ENCODE results near the gene STON2.

Gene STON2

DNA sequence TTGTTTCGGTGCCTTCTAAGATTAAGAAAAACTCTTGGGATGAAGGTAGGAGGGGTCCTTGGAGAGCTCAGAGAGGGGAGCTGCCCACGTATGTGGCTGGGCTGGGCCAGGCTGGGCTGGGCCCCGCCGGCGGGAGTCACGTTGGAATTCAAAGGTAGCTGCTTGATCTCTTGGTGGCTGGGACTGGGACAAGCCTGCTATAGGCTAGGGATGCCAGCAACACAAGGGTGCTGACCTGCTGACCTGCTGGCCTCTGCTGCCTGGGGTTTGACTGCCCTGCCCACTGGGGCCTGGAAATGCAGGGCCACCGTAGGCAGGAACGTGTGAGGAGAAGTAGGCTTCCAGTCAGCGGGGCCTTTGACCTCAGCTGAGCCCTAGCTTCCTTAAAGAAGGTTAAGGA lies 126.6 kb downstream of the STON2 start:
- Mint-ChIP-seq H3K27ac (ENCODE audit: low read depth) (no peak overlapping the region), H3K4me3 (no peak overlapping the region), H3K27me3 (peaks cover 33% of the 10 kb centered on the region), H3K9me3 (no peaks in the 10 kb centered on the region), H3K36me3 (ENCODE audit: insufficient read depth) (no peaks in the 10 kb centered on the region), H3K4me1 (no peaks in the 10 kb centered on the region)
- ATAC-seq (replicated peaks; ENCODE audit: extremely low read depth, poor library complexity, severe bottlenecking) = no peak
- DNase-seq (ENCODE audit: low spot score in 2 of 2) = no peak

DNA sequence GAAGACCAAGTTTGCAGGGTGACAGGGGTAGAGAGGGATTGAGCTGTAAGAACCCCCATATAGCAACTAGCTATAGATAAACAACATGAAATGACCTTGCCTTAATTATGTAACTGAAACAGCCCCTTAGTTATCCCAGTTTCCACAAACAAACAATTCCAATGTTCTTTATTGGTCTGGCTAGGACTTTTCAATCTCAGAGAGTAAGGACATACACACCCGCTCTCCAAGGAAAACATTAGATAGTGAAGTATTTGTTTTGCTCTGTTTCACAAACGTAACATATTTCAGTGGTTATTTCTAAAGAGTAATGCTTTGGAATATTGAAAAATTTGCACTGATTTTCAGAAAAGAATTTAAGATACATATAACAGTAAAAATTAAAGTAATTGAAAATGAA lies 127.8 kb downstream of the STON2 start:
- peaks cover 28% of the 10 kb centered on the region for H3K27me3 Mint-ChIP-seq
- no peak for ATAC-seq (replicated peaks; ENCODE audit: extremely low read depth, poor library complexity, severe bottlenecking)
- DNase-seq (ENCODE audit: low spot score in 2 of 2) = no peak
- no peaks in the 10 kb centered on the region for H3K36me3 Mint-ChIP-seq (ENCODE audit: insufficient read depth)
- H3K4me1 Mint-ChIP-seq = no peaks in the 10 kb centered on the region
- H3K4me3 Mint-ChIP-seq = no peak overlapping the region
- H3K9me3 Mint-ChIP-seq = no peaks in the 10 kb centered on the region
- H3K27ac Mint-ChIP-seq (ENCODE audit: low read depth) = no peak overlapping the region

DNA sequence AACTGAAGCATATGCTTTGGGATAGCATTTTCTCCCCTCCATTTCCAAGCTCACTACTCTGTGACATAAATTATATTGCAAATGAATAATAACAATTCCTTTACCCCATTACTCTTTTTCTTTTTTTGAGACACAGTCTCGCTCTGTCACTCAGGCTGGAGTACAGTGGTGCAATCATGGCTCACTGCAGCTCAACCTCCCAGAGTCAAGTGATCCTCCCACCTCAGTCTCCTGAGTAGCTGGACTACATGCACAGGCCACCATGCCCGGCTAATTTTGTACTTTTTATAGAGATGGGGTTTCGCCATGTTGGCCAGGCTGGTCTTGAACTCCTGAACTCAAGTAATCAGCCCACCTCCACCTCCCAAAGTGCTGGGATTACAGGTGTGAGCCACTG lies 130.1 kb downstream of the STON2 start:
- ATAC-seq (replicated peaks; ENCODE audit: extremely low read depth, poor library complexity, severe bottlenecking) (no peak), DNase-seq (ENCODE audit: low spot score in 2 of 2) (no peak)
- H3K4me1 Mint-ChIP-seq = no peaks in the 10 kb centered on the region
- no peaks in the 10 kb centered on the region for H3K36me3 Mint-ChIP-seq (ENCODE audit: insufficient read depth)
- H3K9me3 Mint-ChIP-seq = no peaks in the 10 kb centered on the region
- no peak overlapping the region for H3K27ac Mint-ChIP-seq (ENCODE audit: low read depth)
- no peak overlapping the region for H3K4me3 Mint-ChIP-seq
- peaks cover 22% of the 10 kb centered on the region for H3K27me3 Mint-ChIP-seq

DNA sequence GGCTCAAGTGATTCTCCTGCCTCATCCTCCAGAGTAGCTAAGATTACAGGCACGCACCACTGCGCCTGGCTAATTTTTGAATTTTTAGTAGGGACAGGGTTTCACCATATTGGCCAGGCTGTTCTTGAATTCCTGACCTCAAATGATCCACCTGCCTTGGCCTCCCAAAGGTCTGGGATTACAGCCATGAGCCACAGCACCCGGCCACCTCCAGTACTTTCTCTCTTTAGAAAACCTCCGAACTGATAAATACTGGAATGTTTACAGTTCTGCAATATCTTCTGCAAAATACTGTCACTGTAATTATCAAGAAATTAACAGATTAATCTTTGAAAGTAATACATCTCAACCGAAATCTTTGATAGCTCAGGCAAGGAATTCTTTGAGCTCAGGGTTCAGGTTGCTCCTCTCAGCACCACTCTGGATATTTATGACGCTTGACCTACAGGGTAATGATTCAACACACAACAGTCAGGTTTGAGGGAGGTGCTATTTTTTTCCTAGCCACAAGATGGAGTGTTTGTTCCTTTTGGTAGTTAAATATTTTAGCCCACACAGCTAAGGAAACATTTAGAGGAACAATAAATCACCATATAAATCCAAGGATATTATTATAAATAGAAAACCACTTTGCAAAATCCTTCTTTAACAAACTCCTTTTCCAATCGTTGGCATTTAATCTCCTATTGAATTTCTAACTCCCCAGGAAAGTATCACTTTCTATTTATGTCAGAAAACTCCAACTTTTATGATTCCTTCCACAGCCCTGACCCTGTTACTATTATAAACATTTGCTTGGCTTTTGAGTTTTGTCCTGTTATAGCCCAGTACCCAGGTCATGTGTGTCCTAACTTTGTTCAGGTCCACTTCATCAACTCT lies 130.8 kb downstream of the STON2 start:
- Mint-ChIP-seq H3K36me3 (ENCODE audit: insufficient read depth) (no peaks in the 10 kb centered on the region), H3K27me3 (peaks cover 22% of the 10 kb centered on the region), H3K4me3 (no peak overlapping the region), H3K4me1 (no peaks in the 10 kb centered on the region), H3K27ac (ENCODE audit: low read depth) (no peak overlapping the region), H3K9me3 (no peaks in the 10 kb centered on the region)
- ATAC-seq (replicated peaks; ENCODE audit: extremely low read depth, poor library complexity, severe bottlenecking) = no peak
- DNase-seq (ENCODE audit: low spot score in 2 of 2) = no peak

GRCh38 chr14:81268016-81268416 lies 132.1 kb downstream of the STON2 start:
- H3K9me3 Mint-ChIP-seq = no peaks in the 10 kb centered on the region
- H3K4me3 Mint-ChIP-seq = no peak overlapping the region
- H3K4me1 Mint-ChIP-seq = no peaks in the 10 kb centered on the region
- ATAC-seq (replicated peaks; ENCODE audit: extremely low read depth, poor library complexity, severe bottlenecking) = no peak
- DNase-seq (ENCODE audit: low spot score in 2 of 2) = no peak
- H3K36me3 Mint-ChIP-seq (ENCODE audit: insufficient read depth) = no peaks in the 10 kb centered on the region
- no peak overlapping the region for H3K27ac Mint-ChIP-seq (ENCODE audit: low read depth)
- H3K27me3 Mint-ChIP-seq = peaks cover 22% of the 10 kb centered on the region

DNA sequence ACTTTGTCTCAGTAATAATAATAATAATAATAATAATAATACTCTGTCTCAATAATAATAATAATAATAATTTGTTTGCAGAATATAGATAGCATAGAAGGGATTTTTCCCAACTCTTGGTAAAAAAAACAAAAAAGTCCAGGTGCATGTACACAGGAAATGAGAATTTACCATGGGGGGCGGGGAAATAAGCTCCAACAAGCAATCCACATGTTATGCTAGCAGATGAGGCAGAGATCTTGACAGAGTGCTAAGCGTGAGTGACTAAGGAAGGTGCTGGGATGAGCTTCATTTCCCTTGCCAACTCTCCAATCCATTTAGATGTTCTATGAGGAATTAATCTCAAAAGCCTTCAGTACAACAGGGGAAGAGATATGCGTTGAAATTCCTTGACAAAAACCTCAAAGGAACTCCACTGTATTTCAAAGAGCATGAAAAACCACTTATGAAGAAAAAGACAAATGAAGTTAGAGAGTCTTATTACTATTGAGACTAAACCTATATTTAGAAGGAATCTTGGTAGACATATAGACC lies 134.4 kb downstream of the STON2 start:
- H3K4me3 Mint-ChIP-seq = no peak overlapping the region
- no peaks in the 10 kb centered on the region for H3K4me1 Mint-ChIP-seq
- H3K27ac Mint-ChIP-seq (ENCODE audit: low read depth) = no peak overlapping the region
- no peaks in the 10 kb centered on the region for H3K9me3 Mint-ChIP-seq
- ATAC-seq (replicated peaks; ENCODE audit: extremely low read depth, poor library complexity, severe bottlenecking) (no peak), DNase-seq (ENCODE audit: low spot score in 2 of 2) (no peak)
- H3K36me3 Mint-ChIP-seq (ENCODE audit: insufficient read depth) = no peaks in the 10 kb centered on the region
- peaks cover 45% of the 10 kb centered on the region for H3K27me3 Mint-ChIP-seq

- H3K27me3 Mint-ChIP-seq = peaks cover 54% of the 10 kb centered on the region
- ATAC-seq (replicated peaks; ENCODE audit: extremely low read depth, poor library complexity, severe bottlenecking) = no peak
- H3K27ac Mint-ChIP-seq (ENCODE audit: low read depth) = no peak overlapping the region
- no peaks in the 10 kb centered on the region for H3K4me1 Mint-ChIP-seq
- no peak for DNase-seq (ENCODE audit: low spot score in 2 of 2)
- no peaks in the 10 kb centered on the region for H3K9me3 Mint-ChIP-seq
- H3K36me3 Mint-ChIP-seq (ENCODE audit: insufficient read depth) = no peaks in the 10 kb centered on the region
- no peak overlapping the region for H3K4me3 Mint-ChIP-seq
Measured at GRCh38 chr14:81264671-81265070, 135.5 kb downstream of the STON2 start.

GRCh38 chr14:81263777-81264410 lies 136.2 kb downstream of the STON2 start:
- no peak for ATAC-seq (replicated peaks; ENCODE audit: extremely low read depth, poor library complexity, severe bottlenecking)

DNA sequence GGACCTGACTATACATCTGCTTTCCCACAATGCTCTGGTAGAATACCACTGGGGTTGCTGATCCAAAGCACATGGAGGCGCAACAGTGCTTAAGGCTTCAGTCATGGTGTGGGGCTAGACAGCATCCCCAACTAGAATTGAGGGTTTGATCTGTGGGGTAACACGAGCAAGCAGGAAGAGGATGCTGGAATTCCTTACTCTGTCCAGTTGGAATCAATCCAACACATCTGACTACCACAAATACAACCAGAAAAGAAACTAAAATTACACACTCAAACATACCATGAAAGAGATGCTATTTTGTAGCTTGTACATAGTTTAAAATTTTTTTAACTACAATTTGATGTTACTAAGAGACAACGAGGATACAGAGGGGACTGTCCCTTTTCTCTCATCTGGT lies 138.9 kb downstream of the STON2 start:
- Mint-ChIP-seq H3K27me3 (peaks cover 61% of the 10 kb centered on the region), H3K36me3 (ENCODE audit: insufficient read depth) (no peaks in the 10 kb centered on the region), H3K4me3 (no peak overlapping the region)

More at GRCh38 chr14:81263777-81264410, 136.2 kb downstream of the STON2 start:
- H3K27me3 Mint-ChIP-seq = peaks cover 62% of the 10 kb centered on the region
- H3K4me1 Mint-ChIP-seq = no peaks in the 10 kb centered on the region
- no peaks in the 10 kb centered on the region for H3K36me3 Mint-ChIP-seq (ENCODE audit: insufficient read depth)
- DNase-seq (ENCODE audit: low spot score in 2 of 2) = no peak
- H3K27ac Mint-ChIP-seq (ENCODE audit: low read depth) = no peak overlapping the region
- H3K9me3 Mint-ChIP-seq = no peaks in the 10 kb centered on the region
- H3K4me3 Mint-ChIP-seq = no peak overlapping the region

DNA sequence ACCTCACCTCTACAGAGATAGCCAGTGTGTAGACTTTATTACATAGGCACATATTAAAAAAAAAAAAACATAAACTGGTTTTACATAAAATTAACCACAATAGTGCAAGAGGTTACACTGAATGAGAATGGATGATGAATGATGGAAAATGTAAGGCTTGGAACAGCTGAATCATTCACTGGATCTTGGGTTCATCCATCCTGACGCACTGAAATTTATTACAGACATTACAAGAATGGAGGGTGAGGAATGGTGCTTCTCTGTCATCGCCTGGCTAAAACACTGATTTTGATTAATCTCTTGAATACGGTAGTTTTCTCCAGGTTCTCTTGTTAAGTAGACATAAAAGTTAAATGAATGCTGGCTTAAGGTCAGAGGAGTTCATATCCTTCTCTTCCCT lies 139.4 kb downstream of the STON2 start:
- no peaks in the 10 kb centered on the region for H3K4me1 Mint-ChIP-seq
- no peak overlapping the region for H3K4me3 Mint-ChIP-seq
- H3K9me3 Mint-ChIP-seq = no peaks in the 10 kb centered on the region
- DNase-seq (ENCODE audit: low spot score in 2 of 2) (no peak), ATAC-seq (replicated peaks; ENCODE audit: extremely low read depth, poor library complexity, severe bottlenecking) (no peak)
- no peak overlapping the region for H3K27ac Mint-ChIP-seq (ENCODE audit: low read depth)
- H3K27me3 Mint-ChIP-seq = peaks cover 62% of the 10 kb centered on the region
- no peaks in the 10 kb centered on the region for H3K36me3 Mint-ChIP-seq (ENCODE audit: insufficient read depth)

More for the DNA sequence above, 138.9 kb downstream of the STON2 start:
- DNase-seq (ENCODE audit: low spot score in 2 of 2) (no peak), ATAC-seq (replicated peaks; ENCODE audit: extremely low read depth, poor library complexity, severe bottlenecking) (no peak)
- no peaks in the 10 kb centered on the region for H3K4me1 Mint-ChIP-seq
- H3K27ac Mint-ChIP-seq (ENCODE audit: low read depth) = no peak overlapping the region
- no peaks in the 10 kb centered on the region for H3K9me3 Mint-ChIP-seq

DNA sequence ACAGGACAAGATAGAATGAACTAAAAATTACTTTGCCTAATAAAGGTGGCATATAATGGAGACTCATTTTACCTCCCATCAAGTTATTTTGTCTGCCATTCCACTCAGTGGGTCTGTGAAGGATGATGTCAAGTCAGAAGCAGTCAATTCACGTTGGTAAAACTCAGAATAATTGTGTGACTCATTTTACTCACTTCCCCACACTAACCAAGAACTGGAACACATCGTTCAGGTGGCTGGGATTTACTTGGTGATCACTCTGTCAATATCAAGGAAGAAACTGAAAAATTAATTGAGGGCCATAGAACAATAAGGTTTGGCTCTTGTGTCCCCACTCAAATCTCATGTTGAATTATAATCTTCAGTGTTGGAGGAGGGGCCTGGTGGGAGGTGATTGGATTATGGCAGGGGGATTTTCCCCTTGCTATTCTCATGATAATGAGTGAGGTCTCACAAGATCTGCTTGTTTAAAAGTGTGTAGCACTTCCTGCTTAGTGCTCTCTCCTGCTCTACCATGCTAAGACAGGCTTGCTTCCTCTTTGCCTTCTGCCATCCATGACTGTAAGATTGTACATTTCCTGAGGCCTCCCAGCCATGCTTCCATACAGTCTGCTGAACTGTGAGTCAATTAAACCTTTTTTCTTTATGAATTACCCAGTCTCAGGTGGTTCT lies 143.7 kb downstream of the STON2 start:
- H3K4me1 Mint-ChIP-seq = no peaks in the 10 kb centered on the region
- ATAC-seq (replicated peaks; ENCODE audit: extremely low read depth, poor library complexity, severe bottlenecking) (no peak), DNase-seq (ENCODE audit: low spot score in 2 of 2) (no peak)
- peaks cover 2% of the 10 kb centered on the region for H3K36me3 Mint-ChIP-seq (ENCODE audit: insufficient read depth)
- peaks cover 75% of the 10 kb centered on the region for H3K27me3 Mint-ChIP-seq
- no peak overlapping the region for H3K4me3 Mint-ChIP-seq
- H3K27ac Mint-ChIP-seq (ENCODE audit: low read depth) = no peak overlapping the region
- no peaks in the 10 kb centered on the region for H3K9me3 Mint-ChIP-seq

DNA sequence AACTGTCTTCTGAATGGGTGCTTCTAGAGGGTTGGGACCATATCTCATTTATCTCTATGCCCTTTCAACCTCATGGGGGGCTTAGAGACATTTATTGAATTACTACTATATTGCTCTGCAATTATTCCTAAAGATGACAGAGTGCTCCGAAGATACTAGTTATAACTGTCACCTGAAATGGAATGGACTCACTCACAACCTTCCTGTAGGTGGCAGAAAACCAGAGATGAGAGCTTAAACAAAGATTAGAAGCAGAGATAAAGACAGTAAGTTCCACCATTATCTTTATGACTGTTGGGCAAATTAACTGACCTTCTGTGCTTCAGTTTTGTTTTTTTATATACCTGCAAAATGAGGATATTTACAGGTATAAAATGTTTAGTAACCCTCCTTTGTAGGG lies 147.8 kb downstream of the STON2 start:
- no peak for DNase-seq (ENCODE audit: low spot score in 2 of 2)

More for the DNA sequence above, 147.8 kb downstream of the STON2 start:
- H3K4me1 Mint-ChIP-seq = no peaks in the 10 kb centered on the region
- H3K27me3 Mint-ChIP-seq = peaks cover 47% of the 10 kb centered on the region
- no peak overlapping the region for H3K27ac Mint-ChIP-seq (ENCODE audit: low read depth)
- H3K4me3 Mint-ChIP-seq = no peak overlapping the region
- peaks cover 2% of the 10 kb centered on the region for H3K36me3 Mint-ChIP-seq (ENCODE audit: insufficient read depth)
- H3K9me3 Mint-ChIP-seq = no peaks in the 10 kb centered on the region
- ATAC-seq (replicated peaks; ENCODE audit: extremely low read depth, poor library complexity, severe bottlenecking) = no peak

All from central memory CD8-positive, alpha-beta T cell (primary cell).